K562 (cell line): ENCODE results near the gene ATG10. TPM values are rescaled to one million over a fixed set of nuclear protein-coding genes. Genes with fewer than 3 reads are reported as not detected.

Experiments
- CHD1 ChIP-seq: fragments of 200-600 bp; sonication (generic); IDR thresholded peaks from one replicate; pipeline ENCODE4 v1.6.1; 2012; ENCODE audit warnings: mild to moderate bottlenecking, moderate library complexity, low read length, inconsistent platforms
- ETV1 ChIP-seq: fragments of 450-650 bp; conservative IDR thresholded peaks from 2 replicates; pipeline ENCODE4 v1.6.1; 2016; ENCODE audit warnings: missing genetic modification characterization, control low read depth, low read depth, missing compliant biosample characterization
- GABPA ChIP-seq: fragments of 200-800 bp; sonication (Bioruptor generic); conservative IDR thresholded peaks from 2 replicates; pipeline ENCODE4 v1.6.1; 2016; ENCODE audit warnings: low read depth, missing genetic modification characterization, missing compliant biosample characterization
- HMBOX1 ChIP-seq: sonication (generic); IDR thresholded peaks from 2 replicates; pipeline ENCODE4 v1.6.1; 2016
- JUNB ChIP-seq: fragments of 450-650 bp; formaldehyde crosslinking; conservative IDR thresholded peaks from 2 replicates; pipeline ENCODE4 v1.4.0; 2020; ENCODE audit warnings: mild to moderate bottlenecking
- KDM1A ChIP-seq, 2 experiments: fragments of 450-650 bp; IDR thresholded peaks; 2 replicates each; pipeline ENCODE4 v1.6.1; 2016; ENCODE audit warnings: mild to moderate bottlenecking in 2 of 2
- MEF2A ChIP-seq: IDR thresholded peaks from 2 replicates; pipeline ENCODE4 v1.6.1; 2011; ENCODE audit warnings: low read depth, mild to moderate bottlenecking, low read length, moderate library complexity; ENCODE audit not compliant: control insufficient read depth
- NFE2 ChIP-seq: IDR thresholded peaks from 2 replicates; pipeline ENCODE4 v1.6.1; 2014; ENCODE audit warnings: antibody characterized with exemption, low read depth
- NR2C1 ChIP-seq, 2 experiments: fragments of 450-650 bp; IDR thresholded peaks; 2 replicates each; pipeline ENCODE4 v1.6.1; 2017; ENCODE audit warnings: mild to moderate bottlenecking in 2 of 2, antibody characterized with exemption in 1 of 2, inconsistent platforms in 1 of 2, missing compliant biosample characterization in 1 of 2, missing genetic modification characterization in 1 of 2
- PHF8 ChIP-seq: fragments of 200-600 bp; sonication (generic); IDR thresholded peaks from 2 replicates; pipeline ENCODE4 v1.6.1; 2012; ENCODE audit warnings: mixed run types, mild to moderate bottlenecking, inconsistent platforms, low read length, moderate library complexity, borderline replicate concordance
- SNIP1 ChIP-seq: fragments of 450-650 bp; IDR thresholded peaks from 2 replicates; pipeline ENCODE4 v1.7.1; 2017; ENCODE audit warnings: low read depth, mild to moderate bottlenecking
- SRF ChIP-seq, 2 experiments: fragments of 250-450, 450-650 bp in 1 of 2; sonication (Bioruptor Pico) in 1 of 2; sonication (generic) in 1 of 2; formaldehyde crosslinking; IDR thresholded peaks; 2 replicates each; pipeline versions ENCODE4 v1.5.0 to v1.5.1; 2020 to 2022; ENCODE audit warnings: mild to moderate bottlenecking in 1 of 2, missing genetic modification reagents in 1 of 2
- SRSF7 ChIP-seq: fragments of 200-400 bp; formaldehyde crosslinking; optimal IDR thresholded peaks from 2 replicates; pipeline ENCODE3; 2017; ENCODE audit warnings: mild to moderate bottlenecking, low read depth, low read length
- TRIM25 ChIP-seq: fragments of 450-650 bp; IDR thresholded peaks from 2 replicates; pipeline ENCODE4 v1.7.0; 2016; ENCODE audit warnings: borderline replicate concordance
- VEZF1 ChIP-seq: fragments of 200-800 bp; sonication (Bioruptor generic); IDR thresholded peaks from 2 replicates; pipeline ENCODE4 v1.6.1; 2017; ENCODE audit warnings: missing genetic modification characterization, missing compliant biosample characterization
- ZNF134 ChIP-seq: fragments of 250-450 bp; sonication (Bioruptor Pico); conservative IDR thresholded peaks from 2 replicates; pipeline ENCODE4 v1.4.0; 2020
- ZNF644 ChIP-seq: fragments of 200-800 bp; sonication (Bioruptor generic); IDR thresholded peaks from 2 replicates; pipeline ENCODE4 v1.6.1; 2016; ENCODE audit warnings: low read depth, missing genetic modification characterization, missing compliant biosample characterization
- ZNF75A ChIP-seq: fragments of 450-650 bp; formaldehyde crosslinking; IDR thresholded peaks from 2 replicates; pipeline ENCODE4 v1.4.0; 2020; ENCODE audit warnings: mild to moderate bottlenecking
- polyA plus RNA-seq, 8 experiments: library from polyadenylated mRNA; depleted of rRNA in 4 of 8; stranded (reverse) in 5 of 8; unstranded in 3 of 8; fragments of >200 nt; fragmentation: Nextera tagmentation in 2 of 8; fragmentation: Illumina TruSeq in 1 of 8; extraction: Ambion mirVana in 2 of 8; extraction: Trizol in 1 of 8; gene quantifications; 2 replicates each; pipeline versions ENCODE4 v1.2.1 to v1.2.3, GENCODE V29; 2011 to 2014; ENCODE audit warnings: inconsistent platforms in 1 of 8, missing spikeins in 1 of 8
- total RNA-seq, 7 experiments: library from RNA; depleted of rRNA in 6 of 7; stranded (reverse); fragments of >200 nt in 6 of 7; fragmentation: Illumina TruSeq in 2 of 7; extraction: Trizol in 2 of 7; gene quantifications; 2 replicates each; pipeline versions ENCODE4 v1.2.1 to v1.2.3, GENCODE V29; 2011 to 2021; ENCODE audit warnings: low replicate concordance in 1 of 7

Gene ATG10
- total and polyA plus RNA-seq, 9 of the 15 experiments (the other 6 are each of a cell fraction or from before 2014, with no cell fraction given): 7.0 to 18.8 (median 14.6) TPM

DNA sequence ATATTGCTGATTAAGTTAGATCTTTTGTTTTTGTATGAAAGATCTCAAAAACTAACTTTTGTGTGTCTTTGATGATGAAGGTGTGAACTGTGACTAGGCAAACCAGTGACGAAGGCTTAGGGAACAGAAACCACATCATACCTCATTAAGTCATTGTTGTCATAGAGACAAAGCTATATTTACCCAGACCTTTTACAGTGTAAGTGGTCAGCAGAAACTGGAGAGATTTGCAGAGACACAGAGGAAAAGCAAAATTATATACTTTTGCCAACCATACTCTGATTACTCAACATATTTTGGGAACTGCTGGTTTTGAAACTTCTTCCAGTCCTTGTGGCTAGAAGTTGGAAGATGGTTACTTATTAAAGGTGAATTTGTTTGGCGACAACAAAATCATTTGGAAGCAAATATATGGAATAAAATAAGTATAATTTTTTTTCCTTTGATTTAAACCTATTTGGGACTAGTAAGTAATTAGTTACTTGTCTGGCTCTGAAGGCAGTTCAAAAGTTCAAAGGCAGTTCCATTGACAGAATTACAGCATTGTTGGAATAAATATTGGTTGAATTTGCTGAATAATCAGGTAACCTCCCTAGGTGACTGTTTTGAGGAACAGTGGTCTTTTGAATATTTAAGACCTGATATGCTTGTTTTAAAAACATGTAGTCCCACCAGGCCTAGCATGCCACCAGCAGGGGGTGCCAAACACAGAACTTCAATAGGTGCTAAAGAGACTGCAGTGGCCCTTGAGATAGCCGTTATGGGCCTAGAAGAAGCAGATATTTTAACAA is 202.5 kb downstream of the ATG10 start (continued):
- no peak for TF ChIP-seq ZNF134 (CRISPR knock-in tag)
- no peak for TF ChIP-seq CHD1
- no peak for TF ChIP-seq JUNB
- no peak for TF ChIP-seq KDM1A (IDR thresholded peaks at IDR 0.05)
- TF ChIP-seq SNIP1: no peak
- no peak for TF ChIP-seq ZNF75A (CRISPR knock-in tag)
- no peak for TF ChIP-seq GABPA
- TF ChIP-seq NR2C1 (IDR thresholded peaks at IDR 0.05): no peak
- TF ChIP-seq NR2C1 (tag; IDR thresholded peaks at IDR 0.05): no peak
- no peak for TF ChIP-seq ZNF644 (tag)
- no peak for TF ChIP-seq SRF (CRISPR knock-in tag; IDR thresholded peaks at IDR 0.05)
- TF ChIP-seq PHF8: no peak
- TF ChIP-seq VEZF1 (CRISPR knock-in tag): no peak
- TF ChIP-seq NFE2: peak; percentile 40; the same call in 1 of the 2 replicates
- no peak for TF ChIP-seq MEF2A
- TF ChIP-seq HMBOX1: peak; percentile 30; the same call in 1 of the 2 replicates
- TF ChIP-seq TRIM25: no peak
- TF ChIP-seq SRSF7: no peak
- TF ChIP-seq ETV1 (tag): no peak
